Chondrocyte (in vitro differentiated cells): Measurements from ENCODE around the gene TBC1D9. TPM values are rescaled to one million over a fixed set of nuclear protein-coding genes. Genes with fewer than 3 reads are reported as not detected.

Experiments used
- DNase-seq: peaks from one replicate; pipeline ENCODE4 v3.0.0; 2021; ENCODE audit warnings: mixed read lengths, low spot score
- H3K27ac Mint-ChIP-seq: one replicate; pipeline ENCODE4 v1.8.0; 2021; ENCODE audit warnings: mild to moderate bottlenecking, moderate library complexity, mixed read lengths; ENCODE audit not compliant: unreplicated experiment
- H3K27me3 Mint-ChIP-seq: 2 replicates; pipeline ENCODE4 v1.8.0; 2021; ENCODE audit warnings: low read depth, mixed read lengths
- H3K36me3 Mint-ChIP-seq: 2 replicates; pipeline ENCODE4 v1.8.0; 2021; ENCODE audit warnings: low read depth, mixed read lengths
- H3K4me1 Mint-ChIP-seq: 2 replicates; pipeline ENCODE4 v1.8.0; 2021; ENCODE audit warnings: low read depth, mild to moderate bottlenecking, mixed read lengths
- H3K4me3 Mint-ChIP-seq: one replicate; pipeline ENCODE4 v1.8.0; 2021; ENCODE audit warnings: mild to moderate bottlenecking, moderate library complexity, mixed read lengths; ENCODE audit not compliant: unreplicated experiment
- H3K9me3 Mint-ChIP-seq: 2 replicates; pipeline ENCODE4 v1.8.0; 2021; ENCODE audit warnings: low read depth, mixed read lengths
- CTCF ChIP-seq: fragments of 200-600 bp; sonication (generic); IDR thresholded peaks from 2 replicates; pipeline ENCODE4 v1.5.0; 2021; ENCODE audit warnings: antibody characterized with exemption, mild to moderate bottlenecking, moderate library complexity
- total RNA-seq: library from RNA; stranded (reverse); gene quantifications from 3 replicates; pipeline ENCODE4 v1.2.1, GENCODE V29; 2021

Gene TBC1D9
- total RNA-seq, 1 donor from 2014 or later = 40.5 TPM

- no peaks in the 10 kb centered on the region for H3K27me3 Mint-ChIP-seq
- H3K4me3 Mint-ChIP-seq = no peak overlapping the region
- peaks cover 3% of the 10 kb centered on the region for H3K4me1 Mint-ChIP-seq
- DNase-seq = no peak
- H3K9me3 Mint-ChIP-seq = no peaks in the 10 kb centered on the region
- no peak for TF ChIP-seq CTCF
- H3K27ac Mint-ChIP-seq = no peak overlapping the region
- H3K36me3 Mint-ChIP-seq = peaks cover 22% of the 10 kb centered on the region
Observed at GRCh38 chr4:140642674-140643437, 113.3 kb downstream of the TBC1D9 start.

- peak; percentile 21 for TF ChIP-seq CTCF
- peaks cover 3% of the 10 kb centered on the region for H3K4me1 Mint-ChIP-seq
- no peaks in the 10 kb centered on the region for H3K27me3 Mint-ChIP-seq
- H3K9me3 Mint-ChIP-seq = no peaks in the 10 kb centered on the region
- H3K4me3 Mint-ChIP-seq = no peak overlapping the region
- peaks cover 28% of the 10 kb centered on the region for H3K36me3 Mint-ChIP-seq
- no peak for DNase-seq
- H3K27ac Mint-ChIP-seq = no peak overlapping the region
Observed at GRCh38 chr4:140641789-140642439, 114.3 kb downstream of the TBC1D9 start.

- H3K4me3 Mint-ChIP-seq = no peak overlapping the region
- H3K27me3 Mint-ChIP-seq = no peaks in the 10 kb centered on the region
- H3K27ac Mint-ChIP-seq = no peak overlapping the region
Observed at GRCh38 chr4:140641105-140641555, 115.1 kb downstream of the TBC1D9 start.

GRCh38 chr4:140640150-140640748, 115.9 kb downstream of the TBC1D9 start:
- no peaks in the 10 kb centered on the region for H3K9me3 Mint-ChIP-seq
- TF ChIP-seq CTCF = no peak
- no peak for DNase-seq
- no peaks in the 10 kb centered on the region for H3K27me3 Mint-ChIP-seq
- H3K27ac Mint-ChIP-seq = no peak overlapping the region
- H3K36me3 Mint-ChIP-seq = peaks cover 21% of the 10 kb centered on the region
- H3K4me3 Mint-ChIP-seq = no peak overlapping the region
- peaks cover 13% of the 10 kb centered on the region for H3K4me1 Mint-ChIP-seq

More at GRCh38 chr4:140641105-140641555, 115.1 kb downstream of the TBC1D9 start:
- Mint-ChIP-seq H3K9me3 (no peaks in the 10 kb centered on the region), H3K4me1 (peaks cover 7% of the 10 kb centered on the region), H3K36me3 (peaks cover 29% of the 10 kb centered on the region)
- TF ChIP-seq CTCF = no peak
- no peak for DNase-seq

GRCh38 chr4:140639066-140639465, 117.1 kb downstream of the TBC1D9 start:
- H3K4me1 Mint-ChIP-seq = peaks cover 23% of the 10 kb centered on the region
- no peak for DNase-seq
- H3K27ac Mint-ChIP-seq = no peak overlapping the region
- H3K9me3 Mint-ChIP-seq = no peaks in the 10 kb centered on the region
- no peak overlapping the region for H3K4me3 Mint-ChIP-seq
- no peaks in the 10 kb centered on the region for H3K27me3 Mint-ChIP-seq
- peaks cover 20% of the 10 kb centered on the region for H3K36me3 Mint-ChIP-seq
- TF ChIP-seq CTCF = no peak
